ENCODE data around the gene DDX3Y.

The DDX3Y gene

GRCh38 chrY:12904618-12905516 lies at the start of gene DDX3Y:
Gene DDX3Y, plus strand, starts transcription at chrY:12904868. Its CDS starts 69 bp downstream, at chrY:12904937.
- DNase-seq (ENCODE audit: low read depth): peak; percentile 83

GRCh38 chrY:12855791-12856275 lies 48.8 kb upstream of the DDX3Y start:
- DNase-seq (ENCODE audit: low read depth): peak; percentile 13

- DNase-seq (ENCODE audit: low read depth): no peak
Observed at GRCh38 chrY:12867960-12868359, 36.7 kb upstream of the DDX3Y start.

- DNase-seq (ENCODE audit: low read depth): no peak
Observed at GRCh38 chrY:12896973-12897372, 7.7 kb upstream of the DDX3Y start.

GRCh38 chrY:12898604-12899003 lies 6.1 kb upstream of the DDX3Y start:
- no peak for DNase-seq (ENCODE audit: low read depth)

- DNase-seq (ENCODE audit: low read depth): no peak
Observed at GRCh38 chrY:12905517-12905872, 827 bp downstream of the DDX3Y start.

- no peak for DNase-seq (ENCODE audit: low read depth)
Observed at GRCh38 chrY:12905895-12906294, 1.2 kb downstream of the DDX3Y start.

GRCh38 chrY:12913541-12913940 lies 8.9 kb downstream of the DDX3Y start:
- no peak for DNase-seq (ENCODE audit: low read depth)

- no peak for DNase-seq (ENCODE audit: low read depth)
Observed at GRCh38 chrY:12928043-12928442, 23.4 kb downstream of the DDX3Y start.

GRCh38 chrY:12941725-12942687 lies 37.3 kb downstream of the DDX3Y start:
- DNase-seq (ENCODE audit: low read depth): no peak

Data from non-pigmented ciliary epithelial cell (primary cell).